Fibroblast of pulmonary artery (primary cell): ENCODE data around the gene ANGEL2.
"Not testable (repeated sequence)": the region's sequence is repeated elsewhere in the genome, so short reads cannot be mapped to it uniquely, and the experiment has no call there.

Experiments
- DNase-seq: peaks from one replicate; pipeline ENCODE4 v3.0.0-alpha.2; 2010; ENCODE audit warnings: low read depth
- H3K4me3 ChIP-seq: replicated peaks from 2 replicates; pipeline ENCODE4 v1.5.1; 2011; ENCODE audit warnings: low read depth, mild to moderate bottlenecking, control low read depth, low read length, moderate library complexity
- TF ChIP-seq, protein P1 (sequence below): IDR thresholded peaks from 2 replicates; pipeline ENCODE4 v1.5.1; 2011; ENCODE audit warnings: mild to moderate bottlenecking, control low read depth, low read length, inconsistent platforms; ENCODE audit errors: missing control alignments

ANGEL2 gene

DNA sequence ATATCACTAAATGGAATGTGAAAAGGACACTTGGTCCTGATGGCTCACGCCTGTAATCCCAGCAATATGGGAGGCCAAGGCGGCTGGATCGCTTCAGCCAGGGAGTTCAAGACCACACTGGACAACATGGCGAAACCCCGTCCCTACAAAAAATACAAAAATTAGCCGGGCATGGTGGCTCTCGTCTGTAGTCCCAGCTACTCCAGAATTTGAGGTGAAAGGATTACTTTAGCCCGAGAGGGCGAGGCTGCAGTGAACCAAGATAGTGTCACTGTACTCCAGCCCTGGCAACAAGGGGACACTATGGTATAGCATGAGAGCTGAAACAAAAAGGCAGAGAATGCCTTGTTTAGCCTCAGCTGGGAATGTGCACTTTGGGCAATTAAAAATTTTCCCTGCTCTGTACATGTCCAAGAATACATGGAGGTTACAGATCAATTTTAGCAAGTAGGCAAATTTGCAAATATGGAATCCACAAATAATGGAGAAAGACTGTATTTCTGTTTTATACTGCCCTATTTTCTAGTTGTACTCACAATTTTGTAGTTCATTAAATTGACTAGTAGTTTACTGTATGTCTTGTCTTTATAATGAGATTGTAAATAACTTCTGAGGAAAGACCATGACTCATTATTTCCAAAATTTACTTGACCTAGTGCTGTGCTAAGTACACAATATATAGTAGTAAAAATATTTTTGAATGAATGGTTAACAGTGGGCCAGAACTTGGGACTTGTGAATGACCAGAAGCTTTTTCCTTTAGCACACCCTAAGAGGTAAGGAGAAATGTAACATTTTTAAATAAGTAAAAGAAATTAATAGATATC, 2.0 kb upstream of the ANGEL2 start:
- TF ChIP-seq, protein P1, sequence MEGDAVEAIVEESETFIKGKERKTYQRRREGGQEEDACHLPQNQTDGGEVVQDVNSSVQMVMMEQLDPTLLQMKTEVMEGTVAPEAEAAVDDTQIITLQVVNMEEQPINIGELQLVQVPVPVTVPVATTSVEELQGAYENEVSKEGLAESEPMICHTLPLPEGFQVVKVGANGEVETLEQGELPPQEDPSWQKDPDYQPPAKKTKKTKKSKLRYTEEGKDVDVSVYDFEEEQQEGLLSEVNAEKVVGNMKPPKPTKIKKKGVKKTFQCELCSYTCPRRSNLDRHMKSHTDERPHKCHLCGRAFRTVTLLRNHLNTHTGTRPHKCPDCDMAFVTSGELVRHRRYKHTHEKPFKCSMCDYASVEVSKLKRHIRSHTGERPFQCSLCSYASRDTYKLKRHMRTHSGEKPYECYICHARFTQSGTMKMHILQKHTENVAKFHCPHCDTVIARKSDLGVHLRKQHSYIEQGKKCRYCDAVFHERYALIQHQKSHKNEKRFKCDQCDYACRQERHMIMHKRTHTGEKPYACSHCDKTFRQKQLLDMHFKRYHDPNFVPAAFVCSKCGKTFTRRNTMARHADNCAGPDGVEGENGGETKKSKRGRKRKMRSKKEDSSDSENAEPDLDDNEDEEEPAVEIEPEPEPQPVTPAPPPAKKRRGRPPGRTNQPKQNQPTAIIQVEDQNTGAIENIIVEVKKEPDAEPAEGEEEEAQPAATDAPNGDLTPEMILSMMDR = no peak
- H3K4me3 ChIP-seq = no peak overlapping the region
- no peak for DNase-seq

- TF ChIP-seq, protein P1 = no peak
- peak; percentile 36 for DNase-seq
- peak overlapping the region; percentile 85 for H3K4me3 ChIP-seq
Observed at GRCh38 chr1:213014642-213015041, 1.0 kb downstream of the ANGEL2 start.

DNA sequence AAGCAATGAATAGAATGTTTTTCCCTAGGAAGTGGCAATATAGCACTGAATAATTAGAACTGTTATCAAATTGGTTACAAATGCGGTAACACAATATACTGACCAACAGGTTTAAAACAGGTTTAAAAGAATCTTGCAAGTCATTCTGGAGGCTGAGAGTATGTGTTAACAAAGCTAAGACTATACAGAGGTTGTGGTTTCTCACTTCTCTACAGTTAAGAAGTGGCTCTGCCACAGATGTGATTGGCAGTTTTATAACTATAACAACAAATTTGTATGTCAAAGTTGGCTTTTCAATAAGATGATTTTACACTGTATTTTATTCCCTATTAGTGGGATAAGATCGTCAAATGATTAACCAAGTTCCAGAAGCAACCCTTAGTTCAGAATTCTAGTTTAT, 7.1 kb downstream of the ANGEL2 start:
- TF ChIP-seq, protein P1 = no peak
- DNase-seq = no peak
- H3K4me3 ChIP-seq = no peak overlapping the region

DNA sequence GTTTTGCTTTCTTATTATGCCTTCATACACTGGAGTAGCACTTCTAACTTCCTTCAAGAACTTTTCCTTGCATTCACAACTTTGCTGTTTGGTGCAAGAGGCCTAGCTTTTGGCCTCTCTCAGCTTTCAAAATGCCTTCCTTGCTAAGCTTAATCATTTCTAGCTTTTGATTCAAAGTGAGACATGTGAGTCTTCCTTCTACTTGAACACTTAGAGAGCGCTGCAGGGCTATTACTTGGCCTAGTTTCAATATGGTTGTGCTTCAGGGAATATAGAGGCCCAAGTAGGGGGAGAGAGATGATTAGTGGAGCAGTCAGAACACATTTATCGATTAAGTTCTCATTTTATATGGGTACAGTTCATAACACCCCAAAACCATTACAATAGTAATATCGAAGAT, 12.4 kb downstream of the ANGEL2 start:
- no peak overlapping the region for H3K4me3 ChIP-seq
- no peak for DNase-seq
- TF ChIP-seq, protein P1 = no peak

GRCh38 chr1:212994926-212995325, 20.7 kb downstream of the ANGEL2 start:
- TF ChIP-seq, protein P1 = no peak
- no peak for DNase-seq
- H3K4me3 ChIP-seq = no peak overlapping the region

GRCh38 chr1:212993960-212994359, 21.7 kb downstream of the ANGEL2 start:
- not testable (repeated sequence) for H3K4me3 ChIP-seq, DNase-seq

DNA sequence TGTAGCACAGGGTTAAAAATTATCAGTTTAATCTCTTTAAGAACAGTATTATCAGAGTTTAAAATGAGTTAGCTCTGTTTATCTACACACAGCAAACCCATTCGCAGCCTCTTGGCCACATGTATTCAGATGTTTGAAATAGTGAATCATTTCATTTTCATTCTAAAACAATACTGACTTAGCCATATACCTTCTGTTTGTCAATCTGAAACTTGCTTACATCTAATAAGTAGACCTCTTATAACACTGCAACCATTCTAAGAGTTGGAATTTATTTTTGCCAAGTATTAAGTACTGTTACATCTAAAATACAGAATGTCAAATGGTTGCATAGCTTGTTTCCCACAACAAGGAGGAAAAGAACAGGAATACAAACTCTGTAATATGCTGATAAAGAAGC, 25.4 kb downstream of the ANGEL2 start:
- TF ChIP-seq, protein P1 = no peak
- DNase-seq = no peak
- no peak overlapping the region for H3K4me3 ChIP-seq
